Loucy (cell line): ENCODE data around the gene KCNMA1.

Experiments
- EZH2phosphoT487 ChIP-seq: fragments of 200-600 bp; IDR thresholded peaks from 2 replicates; pipeline ENCODE4 v1.6.1; 2018; ENCODE audit warnings: antibody characterized with exemption, mild to moderate bottlenecking, moderate library complexity, borderline replicate concordance
- TF ChIP-seq, protein P1 (sequence below): fragments of 200-600 bp; sonication (generic); conservative IDR thresholded peaks from 2 replicates; pipeline ENCODE4 v1.5.1; 2014; ENCODE audit warnings: mild to moderate bottlenecking, antibody characterized with exemption, low read length

DNA sequence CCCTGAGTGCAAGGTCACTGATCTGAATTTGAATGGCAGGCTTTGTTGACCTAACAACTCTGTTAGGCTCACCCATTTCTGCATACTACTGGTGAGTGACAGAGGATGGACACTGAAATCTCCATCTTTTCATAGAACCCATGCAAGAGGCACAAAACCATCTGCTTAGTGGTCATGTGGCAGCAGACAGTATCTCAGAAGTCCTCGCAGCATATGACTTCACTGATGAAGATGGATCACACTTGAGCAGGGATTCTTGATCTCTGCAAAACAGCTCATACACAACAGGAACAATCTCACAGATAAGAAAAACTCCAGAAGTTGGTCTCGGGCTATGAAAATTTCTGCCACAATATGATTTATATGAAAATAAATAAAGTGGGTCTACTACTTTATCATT lies 487.9 kb downstream of the KCNMA1 start:
- TF ChIP-seq, protein P1, sequence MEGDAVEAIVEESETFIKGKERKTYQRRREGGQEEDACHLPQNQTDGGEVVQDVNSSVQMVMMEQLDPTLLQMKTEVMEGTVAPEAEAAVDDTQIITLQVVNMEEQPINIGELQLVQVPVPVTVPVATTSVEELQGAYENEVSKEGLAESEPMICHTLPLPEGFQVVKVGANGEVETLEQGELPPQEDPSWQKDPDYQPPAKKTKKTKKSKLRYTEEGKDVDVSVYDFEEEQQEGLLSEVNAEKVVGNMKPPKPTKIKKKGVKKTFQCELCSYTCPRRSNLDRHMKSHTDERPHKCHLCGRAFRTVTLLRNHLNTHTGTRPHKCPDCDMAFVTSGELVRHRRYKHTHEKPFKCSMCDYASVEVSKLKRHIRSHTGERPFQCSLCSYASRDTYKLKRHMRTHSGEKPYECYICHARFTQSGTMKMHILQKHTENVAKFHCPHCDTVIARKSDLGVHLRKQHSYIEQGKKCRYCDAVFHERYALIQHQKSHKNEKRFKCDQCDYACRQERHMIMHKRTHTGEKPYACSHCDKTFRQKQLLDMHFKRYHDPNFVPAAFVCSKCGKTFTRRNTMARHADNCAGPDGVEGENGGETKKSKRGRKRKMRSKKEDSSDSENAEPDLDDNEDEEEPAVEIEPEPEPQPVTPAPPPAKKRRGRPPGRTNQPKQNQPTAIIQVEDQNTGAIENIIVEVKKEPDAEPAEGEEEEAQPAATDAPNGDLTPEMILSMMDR = no peak
- no peak for TF ChIP-seq EZH2phosphoT487
